GM19043 (cell line): Measurements from ENCODE around the gene SYT8.
"Not testable (repeated sequence)": the region's sequence is repeated elsewhere in the genome, so short reads cannot be mapped to it uniquely, and the experiment has no call there.

Source experiments
- ATAC-seq: cut with Tn5 transposase; IDR thresholded peaks from one replicate; pipeline ENCODE4 v1.9.1; 2021; ENCODE audit warnings: low read depth; ENCODE audit not compliant: unreplicated experiment

SYT8 gene

GRCh38 chr11:1870721-1871466 is 36.1 kb downstream of the SYT8 start:
- no peak for ATAC-seq

GRCh38 chr11:1871531-1871930 is 36.7 kb downstream of the SYT8 start:
- no peak for ATAC-seq

GRCh38 chr11:1872267-1872985 is 37.6 kb downstream of the SYT8 start:
- no peak for ATAC-seq

- ATAC-seq: no peak
Measured at GRCh38 chr11:1873048-1873812, 38.4 kb downstream of the SYT8 start.

- not testable (repeated sequence) for ATAC-seq
Measured at GRCh38 chr11:1873813-1874150, 39.0 kb downstream of the SYT8 start.

- ATAC-seq: not testable (repeated sequence)
Measured at GRCh38 chr11:1874441-1875092, 39.8 kb downstream of the SYT8 start.

GRCh38 chr11:1875093-1875850 is 40.5 kb downstream of the SYT8 start:
- no peak for ATAC-seq

GRCh38 chr11:1875851-1876301 is 41.1 kb downstream of the SYT8 start:
- ATAC-seq: not testable (repeated sequence)

- no peak for ATAC-seq
Measured at GRCh38 chr11:1876361-1877063, 41.7 kb downstream of the SYT8 start.

GRCh38 chr11:1877211-1878136 is 42.7 kb downstream of the SYT8 start:
- no peak for ATAC-seq

GRCh38 chr11:1878137-1879031 is 43.6 kb downstream of the SYT8 start:
- ATAC-seq: no peak

GRCh38 chr11:1879342-1879940 is 44.7 kb downstream of the SYT8 start:
- no peak for ATAC-seq

GRCh38 chr11:1879941-1880720 is 45.3 kb downstream of the SYT8 start:
- ATAC-seq: no peak

- ATAC-seq: no peak
Measured at GRCh38 chr11:1880746-1881441, 46.1 kb downstream of the SYT8 start.

- ATAC-seq: no peak
Measured at GRCh38 chr11:1881442-1882264, 46.9 kb downstream of the SYT8 start.
